Astrocyte of the cerebellum (primary cell): ENCODE measurements around the gene SDE2.
"Not testable (repeated sequence)": the region's sequence is repeated elsewhere in the genome, so short reads cannot be mapped to it uniquely, and the experiment has no call there.

Experiments
- DNase-seq: peaks from one replicate; pipeline ENCODE4 v3.0.0-alpha.2; 2011; ENCODE audit warnings: low read depth
- H3K4me3 ChIP-seq: 2 replicates; pipeline ENCODE4 v1.5.1; 2011; ENCODE audit warnings: mild to moderate bottlenecking, low read depth, low read length, moderate library complexity
- in situ Hi-C: cut with HindIII; loops from 2 replicates; pipeline ENCODE4 v1.10.0; 2017; ENCODE audit warnings: low sequenced_read_pairs
- TF ChIP-seq, protein P1 (sequence below): IDR thresholded peaks from 2 replicates; pipeline ENCODE4 v1.5.1; 2012; ENCODE audit warnings: low read length, low read depth, moderate library complexity, mild to moderate bottlenecking; ENCODE audit errors: missing control alignments

The SDE2 gene

DNA sequence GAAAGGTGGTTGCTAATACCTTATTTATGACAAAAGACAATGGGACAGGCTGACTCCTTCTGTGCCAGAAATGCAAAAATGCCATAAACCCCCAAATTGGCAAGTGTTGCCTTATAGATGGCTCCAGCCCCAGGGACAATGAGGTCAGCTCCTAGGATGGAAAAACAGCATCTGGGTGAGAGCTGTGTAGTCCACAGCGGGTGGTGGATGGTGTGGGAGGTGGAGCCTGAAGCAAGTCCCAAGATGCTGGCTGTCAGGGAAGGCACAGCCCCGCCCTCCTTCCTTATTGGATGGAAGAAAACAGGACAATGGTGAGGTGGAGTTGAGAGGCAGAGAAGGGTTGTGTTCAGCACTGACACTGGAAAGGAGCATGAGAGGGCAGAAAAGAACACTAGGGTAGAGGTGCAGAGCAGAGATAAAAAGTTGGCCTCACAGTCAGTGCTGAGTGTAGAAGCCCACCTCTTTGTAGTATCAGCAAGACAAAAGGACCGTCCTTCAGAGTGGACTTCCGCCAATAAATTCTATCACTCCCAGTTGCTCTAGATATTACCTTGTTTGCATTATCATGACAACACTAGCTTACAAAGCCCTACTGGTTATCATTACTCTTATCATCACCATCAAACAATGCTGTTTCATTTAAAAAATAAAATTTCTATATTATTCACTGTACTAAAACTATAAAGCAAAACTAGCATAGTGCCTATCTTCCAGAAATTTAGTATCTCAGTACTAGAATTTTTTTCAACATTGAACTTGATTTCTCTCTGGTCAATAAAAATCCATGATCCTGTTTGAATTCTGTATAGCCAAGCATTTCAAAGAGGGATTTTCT is 3.7 kb upstream of the SDE2 start:
- no peak for DNase-seq
- in situ Hi-C loops = no loop called here
- H3K4me3 ChIP-seq = no peak overlapping the region
- TF ChIP-seq, protein P1, sequence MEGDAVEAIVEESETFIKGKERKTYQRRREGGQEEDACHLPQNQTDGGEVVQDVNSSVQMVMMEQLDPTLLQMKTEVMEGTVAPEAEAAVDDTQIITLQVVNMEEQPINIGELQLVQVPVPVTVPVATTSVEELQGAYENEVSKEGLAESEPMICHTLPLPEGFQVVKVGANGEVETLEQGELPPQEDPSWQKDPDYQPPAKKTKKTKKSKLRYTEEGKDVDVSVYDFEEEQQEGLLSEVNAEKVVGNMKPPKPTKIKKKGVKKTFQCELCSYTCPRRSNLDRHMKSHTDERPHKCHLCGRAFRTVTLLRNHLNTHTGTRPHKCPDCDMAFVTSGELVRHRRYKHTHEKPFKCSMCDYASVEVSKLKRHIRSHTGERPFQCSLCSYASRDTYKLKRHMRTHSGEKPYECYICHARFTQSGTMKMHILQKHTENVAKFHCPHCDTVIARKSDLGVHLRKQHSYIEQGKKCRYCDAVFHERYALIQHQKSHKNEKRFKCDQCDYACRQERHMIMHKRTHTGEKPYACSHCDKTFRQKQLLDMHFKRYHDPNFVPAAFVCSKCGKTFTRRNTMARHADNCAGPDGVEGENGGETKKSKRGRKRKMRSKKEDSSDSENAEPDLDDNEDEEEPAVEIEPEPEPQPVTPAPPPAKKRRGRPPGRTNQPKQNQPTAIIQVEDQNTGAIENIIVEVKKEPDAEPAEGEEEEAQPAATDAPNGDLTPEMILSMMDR = no peak

DNA sequence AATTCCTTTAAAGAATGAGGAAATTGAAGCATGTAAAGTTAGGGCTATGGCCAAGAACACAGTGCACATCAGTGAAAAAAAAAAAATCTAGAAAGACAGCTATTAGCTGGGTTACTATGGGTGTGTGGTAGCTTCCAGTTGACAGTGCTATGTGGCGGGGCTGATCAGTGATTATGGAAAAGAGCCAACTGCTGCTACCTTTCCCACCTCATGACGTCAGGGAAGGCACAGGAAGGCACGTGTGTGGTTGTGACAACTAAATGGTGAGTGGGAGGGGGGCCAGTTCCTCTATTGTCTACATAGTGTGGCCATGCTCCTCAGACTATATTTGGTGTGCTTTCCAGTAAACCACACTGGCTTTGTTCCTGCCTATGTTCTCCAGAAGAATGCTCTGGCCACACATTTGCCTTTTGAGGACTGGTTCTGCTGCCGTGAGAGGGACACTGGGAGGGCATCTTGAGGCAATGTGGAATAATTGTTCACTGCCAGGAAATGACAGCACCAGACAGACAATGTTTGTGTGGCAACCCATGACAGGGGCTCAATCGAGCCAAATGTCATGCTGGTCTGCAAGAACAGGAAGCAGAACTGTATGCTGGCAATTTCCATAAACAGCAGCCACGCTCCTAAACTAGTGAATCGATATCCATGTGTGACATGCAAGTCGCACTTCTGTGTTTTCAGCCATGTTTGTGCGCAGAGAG is 3.0 kb upstream of the SDE2 start:
- TF ChIP-seq, protein P1 = no peak
- no peak overlapping the region for H3K4me3 ChIP-seq
- no peak for DNase-seq
- in situ Hi-C loops = no loop called here

- in situ Hi-C loops = no loop called here
- H3K4me3 ChIP-seq = no peak overlapping the region
- no peak for DNase-seq
- TF ChIP-seq, protein P1 = no peak
These were observed 1.9 kb upstream of the SDE2 start for GRCh38 chr1:226001088-226001487.

DNA sequence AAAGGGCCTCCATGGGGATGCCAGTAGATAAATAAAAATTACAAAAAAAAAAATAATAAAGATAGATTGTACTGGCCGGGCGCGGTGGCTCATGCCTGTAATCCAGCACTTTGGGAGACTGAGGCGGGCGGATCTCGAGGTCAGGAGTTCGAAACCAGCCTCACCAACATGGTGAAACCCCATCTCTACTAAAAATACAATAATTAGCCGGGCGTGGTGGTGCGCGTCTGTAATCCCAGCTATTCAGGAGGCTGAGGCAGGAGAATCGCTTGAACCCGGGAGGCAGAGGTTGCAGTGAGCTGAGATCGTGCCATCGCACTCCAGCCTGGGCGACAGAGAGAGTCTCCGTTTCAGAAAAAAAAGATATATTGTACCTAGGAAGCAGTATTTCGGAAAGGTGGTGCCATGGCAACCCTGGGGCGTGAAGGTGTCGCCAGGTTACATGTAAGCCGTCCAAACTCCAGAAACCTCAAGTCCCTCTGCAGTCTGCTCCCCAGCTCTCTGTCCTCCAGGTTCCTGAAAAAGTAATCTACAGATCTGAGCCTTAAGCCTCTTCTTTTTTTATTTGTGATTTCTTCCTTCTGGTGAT is 1.4 kb upstream of the SDE2 start:
- H3K4me3 ChIP-seq, in situ Hi-C loops, DNase-seq: not testable (repeated sequence)

DNA sequence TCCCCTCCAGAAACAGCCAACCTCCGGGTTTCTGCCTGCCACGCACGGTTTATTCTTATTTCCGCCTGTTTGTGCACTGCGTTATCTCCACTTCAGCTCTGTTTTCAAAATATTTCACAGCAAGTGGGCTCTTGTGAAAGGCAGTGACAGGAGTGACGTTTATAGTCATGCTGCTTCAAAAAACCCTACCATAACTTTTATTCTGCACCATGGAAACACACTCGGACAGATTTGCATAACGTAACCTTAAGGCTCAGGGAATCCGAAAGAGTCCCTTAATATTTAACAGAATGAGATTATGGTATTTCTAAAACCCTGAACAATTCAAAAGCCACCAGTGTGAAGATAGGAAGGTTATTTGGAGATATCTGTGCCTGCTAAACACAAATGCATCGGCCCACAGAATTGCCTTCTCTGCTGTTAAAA is 782 bp upstream of the SDE2 start:
- TF ChIP-seq, protein P1 = no peak
- H3K4me3 ChIP-seq = peak overlapping the region; percentile 94
- in situ Hi-C loops = loop anchor here (25.0 kb wide), 1 partner anchor 538 kb away; no protein-coding TSS in a partner anchor
- DNase-seq = no peak

DNA sequence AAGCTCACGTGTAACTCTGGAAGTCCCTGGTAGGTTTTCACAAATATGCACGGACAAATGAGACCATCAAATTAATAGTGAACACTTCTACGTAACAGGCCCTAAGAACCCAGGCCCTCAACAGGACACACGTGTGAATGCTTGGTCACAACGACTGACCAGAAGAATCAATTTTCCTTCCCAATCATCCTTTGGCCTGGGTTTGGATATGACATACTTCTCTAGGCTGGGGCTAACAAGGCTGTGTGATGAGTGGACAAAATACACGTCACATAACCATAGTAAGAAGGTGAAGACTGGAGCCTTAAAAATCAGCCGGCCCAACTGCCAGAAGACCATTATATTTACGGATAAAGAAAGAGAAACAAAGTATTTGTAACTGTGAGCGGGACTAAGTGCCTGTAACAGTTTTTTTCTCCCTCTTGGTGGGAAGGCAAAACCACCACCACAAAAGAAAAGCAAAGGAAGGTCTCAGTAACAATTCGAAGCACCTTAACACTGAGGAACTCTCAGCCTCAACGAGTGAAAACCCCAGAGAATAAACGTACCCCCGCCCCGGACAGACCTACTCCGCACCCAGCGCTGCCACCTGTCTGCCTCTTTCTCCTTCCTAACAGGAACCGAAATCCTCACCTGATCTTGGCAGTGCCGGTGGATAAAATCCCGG is 450 bp downstream of the SDE2 start:
- TF ChIP-seq, protein P1 = no peak
- DNase-seq = no peak
- in situ Hi-C loops = loop anchor here (25.0 kb wide), 1 partner anchor 536 kb away; no protein-coding TSS in a partner anchor
- H3K4me3 ChIP-seq = peak overlapping the region; percentile 94
